GM19328 (cell line): ENCODE results near the gene CCSER1.
"Not testable (repeated sequence)": the region's sequence is repeated elsewhere in the genome, so short reads cannot be mapped to it uniquely, and the experiment has no call there.

Experiments used
- ATAC-seq: cut with Tn5 transposase; IDR thresholded peaks from one replicate; pipeline ENCODE4 v1.9.1; 2021; ENCODE audit warnings: mild to moderate bottlenecking, moderate library complexity; ENCODE audit not compliant: unreplicated experiment

The CCSER1 gene

GRCh38 chr4:90641861-90642599 is 514.8 kb downstream of the CCSER1 start:
- no peak for ATAC-seq

- ATAC-seq, result no peak
These were observed 516.0 kb downstream of the CCSER1 start for GRCh38 chr4:90643156-90643555.

GRCh38 chr4:90648311-90648710 is 521.1 kb downstream of the CCSER1 start:
- no peak for ATAC-seq

- no peak for ATAC-seq
These were observed 521.6 kb downstream of the CCSER1 start for GRCh38 chr4:90648791-90649190.

- no peak for ATAC-seq
These were observed 533.5 kb downstream of the CCSER1 start for GRCh38 chr4:90660672-90661071.

GRCh38 chr4:90670183-90670582 is 543.0 kb downstream of the CCSER1 start:
- no peak for ATAC-seq

GRCh38 chr4:90689739-90690138 is 562.5 kb downstream of the CCSER1 start:
- ATAC-seq, result no peak

GRCh38 chr4:90695411-90695810 is 568.2 kb downstream of the CCSER1 start:
- no peak for ATAC-seq

GRCh38 chr4:90705501-90705900 is 578.3 kb downstream of the CCSER1 start:
- not testable (repeated sequence) for ATAC-seq

- peak; percentile 75 for ATAC-seq
These were observed 588.0 kb downstream of the CCSER1 start for GRCh38 chr4:90715242-90715641.

GRCh38 chr4:90718931-90719330 is 591.7 kb downstream of the CCSER1 start:
- ATAC-seq, result no peak

GRCh38 chr4:90727938-90728337 is 600.7 kb downstream of the CCSER1 start:
- no peak for ATAC-seq

GRCh38 chr4:90730752-90731151 is 603.6 kb downstream of the CCSER1 start:
- ATAC-seq, result no peak

- ATAC-seq, result no peak
These were observed 606.0 kb downstream of the CCSER1 start for GRCh38 chr4:90733211-90733610.

GRCh38 chr4:90745176-90745575 is 618.0 kb downstream of the CCSER1 start:
- ATAC-seq, result no peak

GRCh38 chr4:90753068-90753467 is 625.9 kb downstream of the CCSER1 start:
- no peak for ATAC-seq

GRCh38 chr4:90757534-90758060 is 630.4 kb downstream of the CCSER1 start:
- ATAC-seq, result no peak

GRCh38 chr4:90760059-90760458 is 632.9 kb downstream of the CCSER1 start:
- ATAC-seq, result no peak

- no peak for ATAC-seq
These were observed 639.6 kb downstream of the CCSER1 start for GRCh38 chr4:90766837-90767236.

- ATAC-seq, result no peak
These were observed 642.1 kb downstream of the CCSER1 start for GRCh38 chr4:90769251-90769650.

GRCh38 chr4:90780193-90780592 is 653.0 kb downstream of the CCSER1 start:
- ATAC-seq, result no peak

GRCh38 chr4:90786602-90787001 is 659.4 kb downstream of the CCSER1 start:
- ATAC-seq, result no peak

GRCh38 chr4:90792696-90793095 is 665.5 kb downstream of the CCSER1 start:
- ATAC-seq, result no peak
